ENCODE results near the gene RCOR2.
"Not testable (repeated sequence)": the region's sequence is repeated elsewhere in the genome, so short reads cannot be mapped to it uniquely, and the experiment has no call there.

The RCOR2 gene

DNA sequence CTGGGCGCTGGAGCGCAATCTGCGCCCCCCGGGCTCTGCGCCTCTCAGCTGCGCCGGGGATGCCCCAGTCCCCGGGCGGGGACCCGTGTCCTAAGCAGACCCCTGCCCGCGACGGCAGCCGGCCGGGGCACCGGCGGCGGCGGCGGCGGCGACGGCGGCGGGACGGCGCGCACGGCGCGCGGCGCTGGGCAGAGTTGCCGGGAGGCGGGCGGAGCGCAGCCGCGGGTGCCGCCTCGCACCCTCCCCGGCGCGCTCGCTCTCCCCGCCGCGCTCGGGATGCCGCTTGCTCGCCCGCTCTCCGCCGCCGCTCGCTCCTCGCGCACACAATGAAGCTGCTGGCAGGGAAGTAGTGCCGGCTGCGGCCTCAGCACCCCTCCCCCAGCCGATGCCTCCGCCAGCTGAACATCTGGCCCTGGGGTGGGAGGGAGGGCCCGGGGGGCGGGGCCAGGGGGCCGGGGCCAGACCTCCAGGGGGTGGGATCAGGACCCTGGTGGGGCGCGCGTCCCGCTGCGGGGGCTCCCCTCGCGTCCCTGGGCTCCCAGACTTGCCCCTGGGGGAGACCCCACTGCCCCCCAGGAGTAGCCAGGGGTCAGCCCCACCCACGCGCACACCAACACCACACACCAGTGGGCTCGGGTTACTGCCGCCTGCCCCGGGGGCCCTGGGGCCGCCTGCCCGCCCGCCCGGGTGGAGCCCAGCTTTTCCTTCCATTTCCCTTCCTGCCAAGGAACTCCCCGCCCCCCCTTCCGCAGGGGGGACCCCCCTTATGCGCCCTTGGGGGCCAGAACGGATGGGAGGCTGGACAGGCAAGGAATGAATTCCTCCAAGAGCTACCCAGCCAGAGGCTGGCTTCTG, at the start of gene RCOR2:
Gene RCOR2 (minus strand): TSS at position 328 of the 855 bp plus-strand sequence. CDS start 708 bp downstream, outside the sequence.
- ATAC-seq (peak; percentile 51), DNase-seq (peak; percentile 73)

DNA sequence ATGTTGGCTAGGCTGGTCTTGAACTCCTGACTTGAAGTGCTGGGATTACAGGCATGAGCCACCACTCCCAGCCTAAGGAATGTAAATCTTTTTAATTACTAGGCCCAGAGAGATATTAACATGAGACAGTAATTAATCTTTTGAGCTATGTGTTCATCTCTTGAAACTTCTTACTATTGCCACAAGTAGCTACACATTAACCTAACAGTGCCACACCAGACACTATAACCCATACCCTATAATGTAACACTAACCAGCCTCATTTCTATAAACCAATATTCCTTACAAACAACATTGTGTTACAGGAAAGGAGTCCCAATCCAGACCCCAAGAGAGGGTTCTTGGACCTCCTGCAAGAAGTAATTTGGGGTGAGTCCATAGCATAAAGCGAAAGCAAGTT, 49.5 kb upstream of the RCOR2 start:
- DNase-seq: no peak
- no peak for ATAC-seq

DNA sequence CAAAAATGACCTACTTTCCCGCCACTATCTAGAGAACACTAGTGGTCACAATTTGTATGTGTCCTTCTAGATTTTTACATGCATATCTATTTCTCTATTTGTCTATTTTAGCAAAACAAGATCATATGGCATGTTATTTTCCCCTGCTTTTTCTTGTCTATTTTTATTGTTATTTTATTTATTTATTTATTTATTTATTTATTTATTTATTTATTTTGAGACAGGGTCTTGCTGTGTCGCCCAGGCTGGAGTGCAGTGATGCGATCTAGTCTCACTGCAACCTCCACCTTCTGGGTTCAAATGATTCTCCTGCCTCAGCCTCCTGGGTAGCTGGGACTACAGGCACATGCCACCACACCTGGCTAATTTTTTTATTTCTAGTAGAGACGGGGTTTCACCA, 46.9 kb upstream of the RCOR2 start:
- DNase-seq, ATAC-seq: not testable (repeated sequence)

DNA sequence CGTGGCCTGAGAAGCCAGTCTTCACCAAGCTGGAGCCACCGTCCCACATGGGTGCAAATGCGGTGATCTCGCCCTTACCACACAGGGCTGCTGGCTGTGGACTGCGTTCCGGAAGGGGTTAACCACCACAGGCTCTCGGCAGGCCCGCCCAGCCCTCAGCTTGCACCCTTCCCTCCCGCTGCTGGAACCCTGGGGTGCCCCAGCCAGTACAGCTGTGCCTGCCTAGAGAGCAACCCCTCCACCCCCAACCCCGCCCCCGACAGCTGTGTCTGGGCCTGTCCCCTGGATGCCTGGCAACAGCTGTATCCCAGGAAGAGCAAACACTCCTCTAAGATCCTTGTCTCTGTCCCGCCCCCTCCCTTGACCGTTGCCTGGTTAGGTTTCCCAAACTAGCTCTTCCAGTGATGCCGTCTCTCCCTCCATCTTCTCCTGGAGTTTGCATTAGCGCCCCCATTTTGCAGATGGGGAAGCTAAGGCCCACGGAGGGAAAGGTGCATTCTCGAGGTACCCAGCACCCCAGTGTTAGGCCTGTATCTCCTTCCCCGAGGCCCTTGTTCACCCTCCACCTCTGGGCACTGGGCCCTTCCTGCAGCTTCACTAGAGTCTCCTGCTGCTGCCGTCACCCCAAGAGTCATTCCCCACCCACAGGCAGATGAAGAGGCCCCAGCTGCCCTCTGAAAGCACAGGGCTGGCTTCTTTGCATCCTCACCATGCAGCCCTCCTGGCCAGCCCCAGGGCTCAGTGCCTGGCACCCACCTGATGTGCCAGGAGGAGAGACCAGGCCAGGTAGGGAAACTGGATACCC, 44.8 kb upstream of the RCOR2 start:
- no peak for DNase-seq

DNA sequence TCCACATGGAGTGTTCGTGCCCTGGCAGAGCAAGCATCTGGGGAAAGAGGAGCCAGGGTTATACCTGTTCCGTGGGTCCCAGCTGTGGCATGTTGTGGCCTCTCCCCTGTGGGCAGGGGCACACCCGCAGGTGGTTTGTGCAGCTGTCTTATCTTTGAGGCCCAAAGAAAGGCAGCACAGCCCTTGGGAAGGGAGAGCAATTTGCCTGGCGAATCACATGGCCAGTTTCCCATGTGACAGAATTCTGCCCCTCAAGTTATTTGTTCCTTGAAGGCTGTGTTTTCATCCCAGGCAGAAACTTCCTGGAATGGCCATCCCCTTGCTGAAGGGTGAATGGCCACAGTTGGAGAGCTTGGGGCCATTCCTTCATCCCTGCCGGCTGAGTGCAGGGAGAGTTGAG, 41.0 kb upstream of the RCOR2 start:
- no peak for ATAC-seq
- no peak for DNase-seq

More for the DNA sequence above, 44.8 kb upstream of the RCOR2 start:
- peak; percentile 36 for ATAC-seq

DNA sequence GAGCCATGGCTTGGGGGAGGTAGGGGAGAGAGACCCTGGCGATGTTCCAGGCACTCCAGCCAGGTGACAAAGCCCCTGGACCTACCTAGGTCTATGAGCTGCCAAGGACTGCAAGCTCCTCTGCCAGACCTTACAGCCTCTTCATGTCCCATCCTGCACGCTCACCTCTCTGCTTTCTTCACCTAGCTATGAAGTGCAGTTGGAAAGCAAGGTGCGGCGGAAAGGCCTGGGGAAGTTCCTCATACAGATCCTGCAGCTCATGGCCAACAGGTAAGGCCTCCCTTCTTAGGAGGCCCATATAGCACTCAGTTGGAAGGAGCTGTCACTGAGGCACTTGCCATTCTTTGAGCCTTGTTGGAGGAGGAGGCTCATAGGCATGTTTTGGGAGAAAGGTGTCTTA, 35.6 kb upstream of the RCOR2 start:
- ATAC-seq (no peak), DNase-seq (no peak)

DNA sequence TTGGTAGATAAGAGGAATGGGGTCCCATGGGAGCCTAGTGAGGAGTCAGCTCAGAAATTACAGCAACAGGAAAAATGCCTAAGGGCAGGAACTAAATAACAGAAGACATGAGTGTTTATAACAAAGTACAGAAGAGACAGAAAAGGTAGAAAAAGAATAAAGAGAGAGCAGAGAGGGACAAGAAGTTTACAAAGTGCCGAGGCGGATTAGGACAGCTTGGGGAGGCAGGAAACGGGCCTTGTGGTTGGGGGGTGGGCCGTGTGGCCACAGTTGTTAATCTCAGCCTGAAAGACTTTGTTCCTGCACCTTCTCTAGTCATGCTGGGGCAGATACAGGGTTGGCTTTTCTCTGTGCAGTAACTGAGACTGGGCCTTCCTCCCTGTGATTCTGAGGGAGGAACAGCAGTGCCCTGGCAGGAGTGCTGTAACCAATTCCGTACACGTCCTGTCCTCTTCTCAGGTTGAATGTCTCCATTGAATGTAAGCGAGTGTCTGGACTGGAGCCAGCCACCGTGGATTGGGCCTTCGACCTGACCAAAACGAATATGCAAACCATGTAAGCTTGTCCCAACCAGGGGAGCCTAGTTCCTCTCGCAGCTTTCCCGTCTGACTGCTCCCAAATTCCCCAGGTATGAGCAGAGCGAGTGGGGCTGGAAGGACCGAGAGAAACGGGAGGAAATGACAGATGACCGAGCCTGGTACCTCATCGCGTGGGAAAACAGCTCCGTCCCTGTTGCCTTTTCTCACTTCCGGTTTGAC, 35.0 kb upstream of the RCOR2 start:
- DNase-seq (peak; percentile 42), ATAC-seq (peak; percentile 68)

DNA sequence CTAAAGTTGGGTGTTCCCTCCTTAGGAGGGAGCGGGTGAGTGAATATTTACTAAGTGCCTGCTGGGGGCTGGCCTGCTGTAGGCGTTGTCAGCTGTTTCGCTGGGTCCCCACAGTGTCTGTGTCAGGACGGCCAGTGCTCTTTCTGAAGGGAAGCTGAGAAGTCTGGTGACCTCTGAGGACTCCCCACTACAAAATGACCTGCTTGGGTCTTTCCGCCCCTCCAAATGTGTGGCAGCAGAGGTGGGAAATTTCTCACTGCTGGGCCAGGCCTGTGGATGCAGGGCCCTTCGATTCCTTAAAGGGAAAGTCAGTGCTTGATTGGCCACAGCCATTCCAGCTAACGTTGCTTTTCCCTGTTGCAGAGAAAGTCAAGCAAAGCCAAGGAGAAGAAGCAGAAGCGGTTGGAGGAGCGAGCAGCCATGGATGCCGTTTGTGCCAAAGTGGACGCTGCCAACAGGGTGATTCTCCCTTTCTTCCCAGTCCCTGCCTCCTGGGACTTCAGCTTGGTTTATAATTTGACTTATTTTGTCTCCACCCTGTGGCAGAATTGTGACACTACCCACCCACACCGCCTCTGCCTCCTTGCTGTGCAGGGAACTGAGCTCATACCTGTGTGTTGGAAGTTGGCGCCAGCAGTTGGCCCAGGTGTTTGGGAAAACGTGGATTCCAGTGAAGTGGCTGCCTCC, 28.7 kb upstream of the RCOR2 start:
- peak; percentile 49 for DNase-seq
- no peak for ATAC-seq

DNA sequence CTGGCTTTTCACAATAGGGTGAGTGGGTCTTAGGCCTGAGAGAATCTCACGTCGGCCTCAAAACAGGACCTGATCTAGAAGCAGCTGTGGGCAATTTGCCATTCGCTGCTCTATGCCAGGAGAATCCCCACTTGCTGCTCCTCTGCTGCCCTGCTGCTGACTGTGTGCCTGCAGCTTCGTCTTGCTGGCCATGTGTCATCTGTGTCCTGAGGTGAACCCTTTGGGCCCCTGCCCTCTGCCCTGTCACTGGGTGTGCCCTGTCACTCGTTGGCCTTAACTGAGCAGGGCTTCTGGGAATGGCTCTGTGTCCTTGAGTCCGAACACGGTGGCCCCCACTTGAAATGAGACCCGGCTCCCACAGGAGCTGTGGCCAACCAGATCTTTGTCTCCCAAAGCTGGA, 28.0 kb upstream of the RCOR2 start:
- DNase-seq (no peak), ATAC-seq (no peak)

DNA sequence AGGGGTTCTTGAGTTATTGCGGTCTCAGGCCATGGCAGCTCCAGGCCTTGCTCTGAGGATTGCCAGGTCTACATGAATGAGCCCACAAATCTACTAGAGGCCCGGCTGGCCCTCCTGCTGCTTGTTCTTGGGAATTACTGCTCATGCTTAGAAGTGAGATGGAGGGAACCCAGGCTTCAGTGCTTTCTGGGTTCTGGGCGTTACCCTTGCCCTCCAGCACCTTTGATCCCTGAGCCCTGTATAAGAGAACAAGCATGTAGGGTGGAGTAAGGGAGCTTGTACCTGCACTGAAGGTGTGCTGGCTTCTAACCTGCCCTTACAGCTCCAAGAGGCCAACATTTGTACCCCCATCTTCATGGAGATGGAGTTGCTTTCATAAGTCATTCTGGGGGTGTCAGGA, 25.8 kb upstream of the RCOR2 start:
- DNase-seq (no peak), ATAC-seq (no peak)

DNA sequence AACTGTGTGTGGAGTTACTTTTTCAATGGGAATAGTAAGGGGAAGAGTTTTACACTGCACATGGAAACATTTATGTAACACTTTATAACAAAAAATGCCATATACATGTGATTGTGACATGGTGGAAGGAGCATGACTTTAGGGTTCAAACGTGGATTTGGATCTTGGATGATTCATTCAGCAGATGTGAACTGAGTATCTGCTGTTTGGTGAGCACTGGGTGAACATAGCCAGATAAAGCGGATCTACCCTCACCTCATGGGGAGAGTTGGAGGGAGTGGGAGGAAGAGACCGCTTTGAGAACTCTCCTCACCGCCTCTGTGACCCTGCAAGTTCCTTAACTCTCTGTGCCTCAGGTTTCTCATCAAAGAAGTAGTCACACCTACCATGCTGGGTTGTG, 24.9 kb upstream of the RCOR2 start:
- ATAC-seq (no peak), DNase-seq (no peak)

DNA sequence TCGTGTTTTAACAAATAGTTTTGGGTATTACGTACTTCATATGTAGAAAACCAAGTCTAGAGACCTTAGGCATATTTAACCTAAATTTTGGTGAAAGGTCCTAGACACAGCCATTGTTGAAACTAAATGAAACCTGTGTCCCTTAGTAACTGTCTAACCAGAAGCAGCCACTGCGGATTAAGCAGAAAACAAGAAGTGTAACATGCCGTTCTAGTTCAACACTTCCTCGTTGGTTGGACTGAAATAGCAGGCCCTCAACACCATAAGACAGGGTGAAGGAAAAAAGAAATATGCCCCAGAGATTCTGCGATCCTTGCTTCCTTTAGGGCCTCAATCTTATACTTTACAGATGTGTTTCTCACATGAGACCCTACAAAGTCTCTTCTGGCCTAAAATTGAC, 23.8 kb upstream of the RCOR2 start:
- ATAC-seq (no peak), DNase-seq (no peak)

DNA sequence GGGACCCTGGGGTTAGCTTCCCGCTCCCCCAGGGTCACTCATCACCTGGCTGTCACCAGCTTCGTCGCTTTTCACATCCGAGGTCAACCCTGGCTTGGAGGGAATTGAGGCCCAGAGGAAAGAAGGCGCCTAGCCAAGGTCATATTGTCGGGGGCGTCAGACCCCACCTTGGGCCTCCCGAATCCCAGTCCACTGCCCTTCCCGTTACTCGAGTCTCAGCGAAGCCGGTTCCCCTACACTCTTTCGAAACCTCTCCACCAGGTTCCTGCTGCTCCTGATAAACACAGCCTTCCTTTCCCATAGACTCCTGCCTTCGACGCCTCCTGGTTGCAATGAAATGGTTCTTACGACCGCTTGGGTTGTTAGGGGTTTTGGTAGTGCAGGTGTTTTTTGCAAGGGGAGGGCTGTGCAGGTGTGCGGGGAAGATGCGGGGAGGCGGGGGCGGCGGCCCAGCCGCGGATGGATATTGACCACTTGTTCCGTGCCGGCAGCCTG, 22.5 kb upstream of the RCOR2 start:
- ATAC-seq (no peak), DNase-seq (no peak)

DNA sequence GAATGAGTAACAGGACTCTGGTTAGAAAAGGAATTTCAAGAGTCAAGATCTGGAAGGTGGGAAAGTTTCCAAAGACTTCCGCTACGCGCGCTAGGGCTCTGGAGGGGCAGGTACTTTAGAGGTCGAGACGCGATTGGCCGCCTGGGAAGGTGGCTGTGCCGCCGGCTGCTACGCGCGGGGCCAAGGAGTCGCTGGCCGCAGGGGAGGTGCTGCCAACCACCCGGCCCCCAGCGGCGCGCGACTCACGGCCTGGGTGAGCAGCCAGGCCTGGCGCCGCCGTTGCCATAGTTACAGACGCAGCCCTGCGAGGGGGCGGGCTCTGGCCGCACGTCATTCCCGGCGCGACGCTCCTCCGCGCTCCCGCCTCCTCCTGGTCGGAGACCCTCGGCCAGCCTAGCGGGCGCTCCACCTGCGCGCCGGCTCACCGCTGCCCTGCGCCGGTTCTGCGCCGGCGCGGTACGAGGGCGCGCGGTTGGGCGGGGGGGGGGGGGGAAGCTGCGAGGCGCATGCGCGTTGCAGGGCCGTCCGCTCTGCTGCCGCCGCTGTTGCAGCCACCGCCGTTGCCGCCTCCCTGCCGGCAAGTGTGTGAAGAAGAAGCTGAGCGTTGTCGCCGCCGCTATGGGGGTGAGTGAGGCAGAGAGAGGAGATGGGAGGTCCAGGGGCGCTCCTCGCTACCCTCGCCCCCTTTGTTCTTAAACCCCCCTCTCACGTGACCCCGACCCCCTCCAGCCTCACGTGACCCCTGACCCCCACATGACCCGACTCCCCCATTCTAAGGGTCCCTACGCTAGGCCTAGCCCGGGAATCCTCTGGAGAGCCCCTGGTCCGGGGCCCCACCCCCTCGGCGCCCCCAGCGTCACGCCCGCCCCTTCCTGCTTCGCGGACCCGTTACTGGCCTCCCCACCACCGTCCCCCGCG, 21.8 kb upstream of the RCOR2 start, which contains the start of gene NAA40:
Gene NAA40 (plus strand): TSS at position 524 of the 918 bp plus-strand sequence. CDS start 95 bp downstream, at position 619.
- peak; percentile 98 for DNase-seq
- peak; percentile 96 for ATAC-seq

DNA sequence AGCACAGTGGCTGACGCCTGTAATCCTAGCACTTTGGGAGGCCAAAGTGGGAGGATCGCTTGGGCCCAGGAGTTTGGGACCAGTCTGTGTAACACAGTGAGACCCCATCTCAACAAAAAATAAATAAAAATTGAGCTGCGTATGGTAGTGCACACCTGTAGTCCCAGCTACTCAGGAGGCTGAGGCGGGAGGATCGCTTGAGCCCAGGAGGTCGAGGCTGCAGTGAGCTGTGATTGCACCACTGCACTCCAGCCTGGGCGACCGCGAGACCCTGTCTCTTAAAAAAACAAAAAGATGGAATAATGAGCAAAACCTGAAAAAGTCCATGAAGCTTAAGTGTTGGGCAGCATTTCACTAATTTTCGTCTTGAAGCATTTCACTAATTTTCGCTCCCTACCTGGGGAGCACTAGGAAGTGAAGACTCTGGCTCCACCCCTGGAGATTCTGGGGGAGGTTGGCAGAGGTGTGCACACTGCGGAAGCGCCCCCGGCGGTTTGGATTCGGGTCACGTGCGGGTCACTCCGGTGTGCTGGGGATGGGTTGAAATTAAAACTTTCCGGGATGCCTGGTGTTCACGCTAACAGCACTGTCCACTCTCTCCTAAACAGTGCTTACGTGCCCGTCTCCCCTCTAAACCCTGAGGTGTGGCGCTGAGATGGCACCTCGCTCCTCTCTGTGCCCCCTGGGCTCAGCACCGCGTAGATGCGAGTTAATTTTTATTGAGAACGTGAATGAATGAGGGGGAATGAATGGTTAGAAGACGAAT, 20.9 kb upstream of the RCOR2 start:
- DNase-seq: peak; percentile 51

DNA sequence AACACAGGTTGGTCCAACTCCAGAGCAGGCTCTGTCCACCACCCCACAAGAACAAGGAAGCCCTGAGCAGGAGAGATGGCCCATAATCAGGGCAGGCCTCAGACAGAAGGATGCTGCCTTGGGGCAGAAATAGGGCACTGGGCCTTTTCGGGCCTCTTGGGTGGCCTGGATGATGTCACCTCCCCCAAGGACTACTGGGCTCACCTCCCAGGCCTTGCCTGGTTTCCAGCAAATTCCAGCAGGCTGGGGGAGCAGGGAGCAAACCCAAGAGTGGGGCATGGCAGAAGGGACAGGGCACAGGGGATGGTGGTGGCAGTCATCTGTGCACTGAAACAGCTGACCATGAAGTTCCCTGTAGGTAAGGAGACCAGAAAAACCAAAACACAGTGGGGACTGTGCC, 16.5 kb upstream of the RCOR2 start:
- no peak for DNase-seq
- ATAC-seq: no peak

More for the DNA sequence above, 20.9 kb upstream of the RCOR2 start:
- ATAC-seq: peak; percentile 5

DNA sequence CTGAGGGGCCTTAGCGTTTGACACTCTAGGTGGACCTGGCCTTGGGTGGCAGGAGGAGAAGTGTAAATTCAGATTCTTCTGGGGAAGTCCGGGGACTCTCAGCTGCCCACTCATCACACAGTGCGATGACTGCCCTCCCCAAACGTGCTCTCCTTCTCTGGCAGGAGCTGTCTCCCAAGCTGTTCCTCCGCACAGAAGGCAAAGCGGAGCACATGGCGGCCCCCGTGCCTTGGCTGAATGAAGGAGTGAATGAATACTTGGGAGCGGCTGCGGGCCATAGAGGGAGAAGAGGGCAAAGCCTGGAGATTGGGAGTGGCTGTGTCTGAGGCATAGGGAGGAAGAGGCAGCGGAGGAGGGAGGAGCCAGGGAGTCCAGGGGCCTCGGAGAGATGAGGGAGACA, 14.9 kb upstream of the RCOR2 start:
- no peak for DNase-seq
- no peak for ATAC-seq

DNA sequence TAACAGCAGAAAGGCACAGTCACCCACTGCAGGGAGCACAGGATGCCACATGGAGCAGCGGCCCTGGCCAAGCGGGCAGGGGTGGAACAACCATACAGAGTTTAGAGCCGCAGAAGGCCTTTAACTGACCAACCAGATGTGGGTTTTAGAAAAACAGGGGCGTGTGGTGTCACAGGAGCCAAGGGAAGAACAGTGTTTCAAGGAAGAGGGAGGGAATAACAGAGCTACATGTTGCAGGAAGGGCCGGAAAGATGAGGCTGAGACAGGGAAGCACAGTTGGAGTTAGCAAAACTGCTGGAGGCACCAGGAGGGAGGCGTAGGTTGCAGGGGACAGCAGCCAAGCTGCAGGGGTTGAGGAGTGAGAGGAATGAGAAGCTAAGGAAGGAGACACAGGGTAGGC, 14.1 kb upstream of the RCOR2 start:
- no peak for ATAC-seq
- no peak for DNase-seq

DNA sequence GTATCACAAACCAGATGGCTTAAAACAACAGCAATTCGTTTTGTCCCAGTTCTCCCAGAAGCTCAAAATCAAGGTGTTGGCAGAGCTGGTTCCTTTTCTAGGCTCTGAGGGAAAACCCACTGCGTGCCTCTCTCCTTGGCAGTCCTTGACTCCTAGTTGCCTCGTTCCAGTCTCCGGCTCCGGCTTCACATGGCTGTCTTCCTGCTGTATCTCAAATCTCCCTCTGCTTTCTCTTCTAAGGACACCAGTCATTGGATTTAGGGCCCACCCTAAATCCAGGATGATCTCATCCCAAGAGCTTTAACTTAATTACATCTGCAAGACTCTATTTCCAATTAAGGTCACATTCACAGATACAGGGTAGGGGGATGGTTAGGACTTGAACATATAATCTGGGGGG, 12.7 kb upstream of the RCOR2 start:
- no peak for ATAC-seq

DNA sequence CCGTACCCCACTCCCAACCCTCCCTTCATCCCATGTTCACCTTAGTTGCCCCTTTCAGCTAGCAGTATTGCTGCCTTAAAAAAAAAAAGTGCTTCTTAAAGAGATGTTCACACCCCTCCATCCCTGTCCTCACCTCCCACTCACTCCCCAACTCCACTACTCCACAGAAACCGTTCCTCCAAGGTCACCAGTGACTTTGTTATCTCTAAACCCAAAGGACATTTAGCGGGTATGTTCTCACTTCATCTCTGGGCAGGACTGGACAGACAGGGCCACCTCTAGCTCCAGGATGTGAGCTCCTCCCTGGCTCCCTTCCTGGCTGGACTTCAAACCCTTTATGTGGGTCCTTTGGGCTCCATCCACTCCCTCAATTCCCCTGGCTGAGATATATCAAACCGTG, 6.4 kb upstream of the RCOR2 start:
- no peak for DNase-seq
- ATAC-seq: no peak

More for the DNA sequence above, 12.7 kb upstream of the RCOR2 start:
- no peak for DNase-seq
